HEK293T (cell line): ENCODE data around the gene HOMER2.

ENCODE experiments used
- CTCF ChIA-PET: fragments of 350-600 bp; formaldehyde crosslinking; extraction: SDS; loops from one replicate; lab custom pipeline; 2021; ENCODE audit warnings: antibody characterized with exemption, inconsistent platforms; lab: Yijun Ruan, JAX
- POLR2A ChIA-PET: fragments of 350-600 bp; formaldehyde crosslinking; extraction: SDS; loops from one replicate; lab custom pipeline; 2020; ENCODE audit warnings: antibody characterized with exemption, inconsistent platforms; lab: Yijun Ruan, JAX
- DNase-seq: peaks from one replicate; pipeline ENCODE4 v3.0.0; 2012; ENCODE audit warnings: mixed read lengths; ENCODE audit errors: extremely low spot score
- ARNT ChIP-seq: fragments of 450-650 bp; IDR thresholded peaks from 2 replicates; pipeline ENCODE4 v1.6.1; 2017; ENCODE audit warnings: mild to moderate bottlenecking
- BHLHE40 ChIP-seq: fragments of 450-650 bp; IDR thresholded peaks from 2 replicates; pipeline ENCODE4 v1.6.1; 2016; ENCODE audit warnings: mild to moderate bottlenecking, moderate library complexity, borderline replicate concordance
- CTBP1 ChIP-seq: fragments of 450-650 bp; IDR thresholded peaks from 2 replicates; pipeline ENCODE4 v1.6.1; 2016; ENCODE audit warnings: borderline replicate concordance
- ELF4 ChIP-seq: fragments of 450-650 bp; IDR thresholded peaks from 2 replicates; pipeline ENCODE4 v1.6.1; 2017; ENCODE audit warnings: antibody characterized with exemption
- FOXA1 ChIP-seq: fragments of 450-650 bp; IDR thresholded peaks from 2 replicates; pipeline ENCODE4 v1.6.1; 2016; ENCODE audit warnings: mild to moderate bottlenecking
- FOXK2 ChIP-seq: fragments of 450-650 bp; IDR thresholded peaks from 2 replicates; pipeline ENCODE4 v1.6.1; 2016; ENCODE audit warnings: mild to moderate bottlenecking
- FOXM1 ChIP-seq: fragments of 450-650 bp; IDR thresholded peaks from 2 replicates; pipeline ENCODE4 v1.6.1; 2017; ENCODE audit warnings: mild to moderate bottlenecking, borderline replicate concordance
- HDGF ChIP-seq: fragments of 450-650 bp; IDR thresholded peaks from 2 replicates; pipeline ENCODE4 v1.6.1; 2017; ENCODE audit warnings: antibody characterized with exemption, borderline replicate concordance
- L3MBTL2 ChIP-seq: fragments of 450-650 bp; conservative IDR thresholded peaks from 2 replicates; pipeline ENCODE4 v1.6.1; 2016; ENCODE audit warnings: mild to moderate bottlenecking
- LEF1 ChIP-seq: fragments of 450-650 bp; IDR thresholded peaks from 2 replicates; pipeline ENCODE4 v1.6.1; 2017; ENCODE audit warnings: mild to moderate bottlenecking, borderline replicate concordance
- NFRKB ChIP-seq: fragments of 450-650 bp; IDR thresholded peaks from 2 replicates; pipeline ENCODE4 v1.6.1; 2016; ENCODE audit warnings: mild to moderate bottlenecking, moderate library complexity
- PKNOX1 ChIP-seq: fragments of 450-650 bp; IDR thresholded peaks from 2 replicates; pipeline ENCODE4 v1.6.1; 2016
- SP1 ChIP-seq: fragments of 450-650 bp; IDR thresholded peaks from 2 replicates; pipeline ENCODE4 v1.6.1; 2017
- SUZ12 ChIP-seq: fragments of 450-650 bp; IDR thresholded peaks from 2 replicates; pipeline ENCODE4 v1.6.1; 2016; ENCODE audit warnings: mild to moderate bottlenecking
- TARDBP ChIP-seq: fragments of 450-650 bp; IDR thresholded peaks from 2 replicates; pipeline ENCODE4 v1.6.1; 2016
- ZNF384 ChIP-seq: fragments of 450-650 bp; IDR thresholded peaks from 2 replicates; pipeline ENCODE4 v1.6.1; 2016

Gene HOMER2

GRCh38 chr15:82993144-82993543 is 40.6 kb upstream of the HOMER2 start:
- CTCF ChIA-PET: no interaction called here
- POLR2A ChIA-PET: interaction anchor here (1.4 kb wide), 1 partner anchor 18 kb away, joined by 5 read pairs; the partner anchor contains the start of gene C15orf40
- no peak for DNase-seq
- TF ChIP-seq TARDBP (no peak), FOXK2 (no peak), HDGF (no peak), ELF4 (no peak), NFRKB (no peak), SUZ12 (no peak), FOXM1 (no peak), ARNT (no peak), L3MBTL2 (no peak), FOXA1 (no peak), LEF1 (no peak), PKNOX1 (no peak), CTBP1 (no peak)

- ChIA-PET CTCF (no interaction called here), POLR2A (interaction anchor here (1.4 kb wide), 1 partner anchor 19 kb away, joined by 5 read pairs; the partner anchor contains the start of gene C15orf40)
- no peak for DNase-seq
- TF ChIP-seq PKNOX1 (no peak), NFRKB (no peak), TARDBP (no peak), FOXA1 (no peak), SP1 (no peak), ZNF384 (no peak), SUZ12 (no peak), FOXK2 (no peak), ARNT (no peak)
These were observed 40.0 kb upstream of the HOMER2 start for GRCh38 chr15:82992436-82992998.

GRCh38 chr15:82986442-82986780 is 33.9 kb upstream of the HOMER2 start:
- TF ChIP-seq ARNT (no peak), L3MBTL2 (no peak), FOXA1 (no peak), TARDBP (no peak), FOXK2 (no peak), FOXM1 (no peak), ZNF384 (no peak)
- DNase-seq: peak; percentile 57
- ChIA-PET POLR2A (interaction anchor here (0.7 to 1.8 kb wide), 16 partner anchors 9 to 447 kb away, joined by 3 to 13 read pairs (median 4); partner anchors contain the start of gene C15orf40), CTCF (interaction anchor here (0.6 to 1.1 kb wide), 3 partner anchors 14 to 300 kb away, joined by 3 read pairs; no protein-coding TSS in a partner anchor)

GRCh38 chr15:82985688-82986441 is 33.3 kb upstream of the HOMER2 start, which contains the start of gene RAMAC:
TSS of gene RAMAC (plus strand) at chr15:82986210. CDS start at chr15:82989019, 2,809 bp downstream.
- peak; percentile 96 for DNase-seq
- CTCF ChIA-PET: interaction anchor here (0.6 to 1.1 kb wide), 3 partner anchors 14 to 300 kb away, joined by 3 read pairs; no protein-coding TSS in a partner anchor
- POLR2A ChIA-PET: interaction anchor here (0.7 to 1.8 kb wide), 19 partner anchors 9 to 506 kb away, joined by 3 to 13 read pairs (median 4); partner anchors contain the start of gene C15orf40
- no peak for TF ChIP-seq FOXM1
- TF ChIP-seq ZNF384: no peak
- TF ChIP-seq PKNOX1: peak; percentile 79
- peak; percentile 100 for TF ChIP-seq L3MBTL2
- TF ChIP-seq CTBP1: 0 out of 2 replicates have a peak, but pooled peaks have one; percentile 31
- peak; percentile 50; the same call in 1 of the 2 replicates for TF ChIP-seq ELF4

- CTCF ChIA-PET: no interaction called here
- TF ChIP-seq LEF1: no peak
- no peak for TF ChIP-seq NFRKB
- no peak for TF ChIP-seq PKNOX1
- no peak for TF ChIP-seq CTBP1
- no peak for TF ChIP-seq ELF4
- TF ChIP-seq BHLHE40: no peak
- no peak for TF ChIP-seq ARNT
- POLR2A ChIA-PET: interaction anchor here (0.6 kb wide), 1 partner anchor 132 kb away, joined by 3 read pairs; no protein-coding TSS in a partner anchor
- no peak for DNase-seq
These were observed 28.5 kb upstream of the HOMER2 start for GRCh38 chr15:82980981-82981380.
